ENCODE data around the gene PELI2.

PELI2 gene

DNA sequence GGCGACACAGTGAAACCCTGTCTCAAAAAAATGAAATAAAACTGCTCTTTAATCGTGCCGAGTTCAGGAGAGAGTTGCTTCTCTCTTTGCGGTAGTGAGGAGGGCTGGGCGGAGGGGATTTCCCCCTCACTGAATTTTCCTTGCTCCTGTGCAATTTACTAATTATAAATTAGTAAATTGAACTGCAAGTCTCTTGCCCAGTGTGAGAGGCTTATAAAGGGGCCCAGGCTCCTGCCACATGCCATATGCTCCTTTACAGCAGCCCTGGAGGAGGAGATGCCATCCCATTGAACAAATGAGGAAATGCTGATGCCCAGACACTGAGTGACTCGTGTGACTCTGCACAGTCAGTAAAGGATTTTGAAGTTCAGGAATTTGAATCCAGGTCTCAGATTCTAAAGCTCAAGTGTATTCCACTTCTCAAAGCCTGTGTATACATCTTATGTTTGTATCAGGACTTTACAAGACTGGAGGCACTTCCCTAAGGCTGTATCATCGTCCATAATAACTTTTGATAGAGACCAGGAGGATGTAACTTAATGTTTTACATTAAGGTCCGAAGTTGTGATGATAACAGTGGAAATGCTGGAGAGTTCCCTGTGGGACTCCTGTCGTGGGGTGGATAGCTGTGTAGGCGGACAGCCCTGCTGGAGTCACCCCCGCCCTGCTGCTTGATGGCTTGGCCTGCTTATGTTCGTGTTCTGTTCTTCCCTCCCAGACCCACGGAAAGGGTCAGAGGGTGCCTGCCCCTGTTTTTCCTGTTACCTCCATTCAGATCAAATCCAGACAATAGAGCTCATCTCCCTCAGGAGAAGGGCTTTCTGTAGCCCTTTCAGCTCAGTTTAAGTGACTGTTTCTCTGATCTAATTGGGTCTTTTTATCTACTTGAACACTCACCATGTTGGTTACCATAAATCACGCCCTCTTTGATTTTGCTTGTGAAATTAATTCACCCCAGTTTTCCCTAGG is 13.9 kb downstream of the PELI2 start:
- Histone ChIP-seq H2AFZ (ENCODE audit: low read length) (no peak overlapping the region), H3K4me2 (ENCODE audit: insufficient read depth, low read length, poor library complexity, severe bottlenecking) (peak overlapping the region; percentile 42), H3K18ac (ENCODE audit: low read length) (no peak overlapping the region), H3K14ac (ENCODE audit: low read length) (no peak overlapping the region), H2BK15ac (ENCODE audit: low read length) (no peak overlapping the region), H2BK5ac (ENCODE audit: low read length) (no peak overlapping the region), H3K36me3 (replicated peaks in 1 of 2; ENCODE audit: control insufficient read depth in 2 of 2, insufficient read depth in 2 of 2, low read length in 2 of 2) (no peaks in the 10 kb centered on the region), H3K9ac (ENCODE audit: low read depth, low read length, poor library complexity) (no peak overlapping the region), H3K4me1 (ENCODE audit: control insufficient read depth in 2 of 2, insufficient read depth in 1 of 2, low read depth in 1 of 2, low read length in 2 of 2) (peaks cover 22 to 27% of the 10 kb centered on the region in 2 donors), H2BK12ac (ENCODE audit: low read length) (no peak overlapping the region), H3K23ac (ENCODE audit: low read depth, low read length, poor library complexity) (no peak overlapping the region), H2AK5ac (ENCODE audit: low read depth, low read length) (no peak overlapping the region), H3K27me3 (ENCODE audit: control insufficient read depth in 3 of 3, insufficient read depth in 3 of 3, low read depth in 1 of 3, low read length in 3 of 3) (peaks cover 0 to 6% (median 0%) of the 10 kb centered on the region in 3 experiments), H3K79me1 (ENCODE audit: low read depth, low read length) (no peaks in the 10 kb centered on the region), H3K4me3 (ENCODE audit: low read length in 2 of 2) (no peak overlapping the region), H3K9me3 (replicated peaks in 1 of 2; ENCODE audit: control insufficient read depth in 2 of 2, insufficient read depth in 1 of 2, low read depth in 1 of 2, low read length in 2 of 2) (no peaks in the 10 kb centered on the region), H3K4ac (ENCODE audit: low read length) (no peak overlapping the region), H4K91ac (ENCODE audit: low read depth, low read length, poor library complexity) (no peak overlapping the region), H4K8ac (ENCODE audit: low read depth, low read length) (no peak overlapping the region), H3K27ac (replicated peaks; ENCODE audit: low read length) (no peak overlapping the region), H2BK120ac (ENCODE audit: low read depth, low read length) (no peak overlapping the region)
- WGBS, 2 donors (ENCODE audit: extremely low coverage in 2 of 2, insufficient read length in 2 of 2, insufficient replicate concordance in 1 of 2), result no CpG with 5 or more reads among the region's 14 CpGs
- no peak for DNase-seq (ENCODE audit: low spot score)

DNA sequence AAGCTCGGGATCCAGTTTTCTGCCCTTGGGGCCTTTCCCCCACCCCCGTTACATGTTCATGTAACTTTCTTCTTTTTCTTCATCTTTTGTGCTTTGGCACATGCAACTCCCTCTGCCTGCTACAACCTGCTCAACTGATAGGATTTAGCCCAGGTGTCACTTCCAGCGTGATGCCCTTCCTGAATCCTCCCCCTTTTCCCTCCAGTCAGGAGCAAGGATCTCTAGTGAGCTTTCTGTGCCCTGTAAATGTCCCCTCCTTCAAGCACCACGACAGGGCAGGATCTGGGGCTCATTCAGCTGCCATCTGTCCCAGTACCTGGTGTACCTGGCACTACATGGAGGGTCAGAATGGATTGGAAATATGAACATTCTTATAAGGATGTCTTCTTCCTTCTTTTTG is 15.3 kb downstream of the PELI2 start:
- Histone ChIP-seq H3K18ac (ENCODE audit: low read length) (peak overlapping the region; percentile 42), H2BK15ac (ENCODE audit: low read length) (no peak overlapping the region), H2BK120ac (ENCODE audit: low read depth, low read length) (no peak overlapping the region), H4K8ac (ENCODE audit: low read depth, low read length) (no peak overlapping the region), H3K27me3 (ENCODE audit: control insufficient read depth in 3 of 3, insufficient read depth in 3 of 3, low read depth in 1 of 3, low read length in 3 of 3) (peaks cover 0 to 6% (median 0%) of the 10 kb centered on the region in 3 experiments), H2BK12ac (ENCODE audit: low read length) (no peak overlapping the region), H3K9me3 (replicated peaks in 1 of 2; ENCODE audit: control insufficient read depth in 2 of 2, insufficient read depth in 1 of 2, low read depth in 1 of 2, low read length in 2 of 2) (no peaks in the 10 kb centered on the region), H3K9ac (ENCODE audit: low read depth, low read length, poor library complexity) (no peak overlapping the region), H3K23ac (ENCODE audit: low read depth, low read length, poor library complexity) (no peak overlapping the region), H3K14ac (ENCODE audit: low read length) (no peak overlapping the region), H3K36me3 (replicated peaks in 1 of 2; ENCODE audit: control insufficient read depth in 2 of 2, insufficient read depth in 2 of 2, low read length in 2 of 2) (no peaks in the 10 kb centered on the region), H3K4ac (ENCODE audit: low read length) (no peak overlapping the region), H2AK5ac (ENCODE audit: low read depth, low read length) (no peak overlapping the region), H3K27ac (replicated peaks; ENCODE audit: low read length) (no peak overlapping the region), H2BK5ac (ENCODE audit: low read length) (no peak overlapping the region), H3K4me1 (ENCODE audit: control insufficient read depth in 2 of 2, insufficient read depth in 1 of 2, low read depth in 1 of 2, low read length in 2 of 2) (peaks cover 29 to 31% of the 10 kb centered on the region in 2 donors), H4K91ac (ENCODE audit: low read depth, low read length, poor library complexity) (no peak overlapping the region), H3K79me1 (ENCODE audit: low read depth, low read length) (no peaks in the 10 kb centered on the region), H3K4me3 (ENCODE audit: low read length in 2 of 2) (no peak overlapping the region), H2AFZ (ENCODE audit: low read length) (no peak overlapping the region), H3K4me2 (ENCODE audit: insufficient read depth, low read length, poor library complexity, severe bottlenecking) (no peak overlapping the region)
- DNase-seq (ENCODE audit: low spot score), result no peak
- WGBS, 2 donors (ENCODE audit: extremely low coverage in 2 of 2, insufficient read length in 2 of 2, insufficient replicate concordance in 1 of 2), result no CpG with 5 or more reads among the region's 4 CpGs

DNA sequence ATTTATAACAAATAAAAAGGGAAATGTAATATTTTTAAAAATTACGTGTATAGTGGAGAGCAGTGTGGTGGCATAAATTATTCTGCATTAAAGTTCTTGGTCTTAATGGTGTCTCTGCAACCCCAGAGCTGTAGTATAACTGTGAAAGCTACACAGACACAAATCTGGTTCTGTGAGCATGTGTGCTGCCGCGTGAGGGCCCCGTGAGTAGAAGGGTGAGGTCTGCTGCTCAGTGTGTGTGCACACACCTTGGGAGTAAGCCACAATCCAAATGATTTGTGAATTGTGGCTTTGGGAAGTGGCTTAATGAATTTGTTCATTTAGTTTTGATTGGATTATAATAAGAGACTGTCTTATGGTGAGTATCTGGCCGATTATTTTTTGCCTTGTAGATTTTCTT is 16.8 kb downstream of the PELI2 start:
- no peak overlapping the region for H4K91ac ChIP-seq (ENCODE audit: low read depth, low read length, poor library complexity)
- no peak overlapping the region for H4K8ac ChIP-seq (ENCODE audit: low read depth, low read length)
- H3K23ac ChIP-seq (ENCODE audit: low read depth, low read length, poor library complexity), result no peak overlapping the region
- H2AFZ ChIP-seq (ENCODE audit: low read length), result no peak overlapping the region
- H3K4ac ChIP-seq (ENCODE audit: low read length), result no peak overlapping the region
- H3K27me3 ChIP-seq (ENCODE audit: control insufficient read depth in 3 of 3, insufficient read depth in 3 of 3, low read depth in 1 of 3, low read length in 3 of 3), result peaks cover 0 to 3% (median 0%) of the 10 kb centered on the region in 3 experiments
- 100% methylated on average over 1 of the region's 5 CpGs for WGBS, 2 donors (ENCODE audit: extremely low coverage in 2 of 2, insufficient read length in 2 of 2, insufficient replicate concordance in 1 of 2)
- H3K27ac ChIP-seq (replicated peaks; ENCODE audit: low read length), result no peak overlapping the region
- no peak overlapping the region for H3K4me2 ChIP-seq (ENCODE audit: insufficient read depth, low read length, poor library complexity, severe bottlenecking)
- H2BK15ac ChIP-seq (ENCODE audit: low read length), result no peak overlapping the region
- no peak overlapping the region for H3K18ac ChIP-seq (ENCODE audit: low read length)
- H3K14ac ChIP-seq (ENCODE audit: low read length), result no peak overlapping the region
- no peak for DNase-seq (ENCODE audit: low spot score)
- no peak overlapping the region for H2BK120ac ChIP-seq (ENCODE audit: low read depth, low read length)
- no peaks in the 10 kb centered on the region for H3K79me1 ChIP-seq (ENCODE audit: low read depth, low read length)
- no peak overlapping the region for H2BK12ac ChIP-seq (ENCODE audit: low read length)
- no peak overlapping the region for H3K4me3 ChIP-seq (ENCODE audit: low read length in 2 of 2)
- no peak overlapping the region for H3K9ac ChIP-seq (ENCODE audit: low read depth, low read length, poor library complexity)
- no peaks in the 10 kb centered on the region for H3K36me3 ChIP-seq (replicated peaks in 1 of 2; ENCODE audit: control insufficient read depth in 2 of 2, insufficient read depth in 2 of 2, low read length in 2 of 2)
- peaks cover 23 to 26% of the 10 kb centered on the region in 2 donors for H3K4me1 ChIP-seq (ENCODE audit: control insufficient read depth in 2 of 2, insufficient read depth in 1 of 2, low read depth in 1 of 2, low read length in 2 of 2)
- no peak overlapping the region for H2AK5ac ChIP-seq (ENCODE audit: low read depth, low read length)
- H2BK5ac ChIP-seq (ENCODE audit: low read length), result no peak overlapping the region
- no peaks in the 10 kb centered on the region for H3K9me3 ChIP-seq (replicated peaks in 1 of 2; ENCODE audit: control insufficient read depth in 2 of 2, insufficient read depth in 1 of 2, low read depth in 1 of 2, low read length in 2 of 2)

DNA sequence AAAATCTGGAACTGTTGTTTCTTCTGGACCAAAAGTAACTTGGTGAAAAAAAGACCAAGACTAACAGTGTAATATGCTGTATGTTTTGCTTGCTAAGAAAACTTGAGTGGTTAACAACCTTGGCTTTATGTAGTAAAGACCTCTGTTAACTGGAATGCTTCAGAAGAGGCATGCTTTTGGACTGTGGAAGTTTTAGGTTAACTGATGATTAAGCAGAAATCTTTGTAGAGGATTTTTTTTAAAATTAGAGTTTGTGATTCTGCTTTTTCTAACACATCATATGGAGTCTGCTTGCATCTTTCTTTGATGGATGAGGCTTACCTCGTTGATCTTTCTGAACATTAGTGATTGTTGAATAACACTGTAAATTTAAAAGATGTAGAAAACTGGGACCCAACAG is 17.5 kb downstream of the PELI2 start:
- WGBS, 2 donors (ENCODE audit: extremely low coverage in 2 of 2, insufficient read length in 2 of 2, insufficient replicate concordance in 1 of 2), result no CpG with 5 or more reads among the region's 1 CpG
- no peak for DNase-seq (ENCODE audit: low spot score)
- Histone ChIP-seq H2BK120ac (ENCODE audit: low read depth, low read length) (no peak overlapping the region), H3K27me3 (ENCODE audit: control insufficient read depth in 3 of 3, insufficient read depth in 3 of 3, low read depth in 1 of 3, low read length in 3 of 3) (peaks cover 0 to 3% (median 0%) of the 10 kb centered on the region in 3 experiments), H4K8ac (ENCODE audit: low read depth, low read length) (no peak overlapping the region), H3K23ac (ENCODE audit: low read depth, low read length, poor library complexity) (no peak overlapping the region), H3K4ac (ENCODE audit: low read length) (no peak overlapping the region), H2BK12ac (ENCODE audit: low read length) (no peak overlapping the region), H2BK5ac (ENCODE audit: low read length) (no peak overlapping the region), H3K14ac (ENCODE audit: low read length) (no peak overlapping the region), H2BK15ac (ENCODE audit: low read length) (no peak overlapping the region), H3K4me3 (ENCODE audit: low read length in 2 of 2) (no peak overlapping the region), H3K9me3 (replicated peaks in 1 of 2; ENCODE audit: control insufficient read depth in 2 of 2, insufficient read depth in 1 of 2, low read depth in 1 of 2, low read length in 2 of 2) (peaks cover 0 to under 1% of the 10 kb centered on the region in 2 donors), H4K91ac (ENCODE audit: low read depth, low read length, poor library complexity) (no peak overlapping the region), H2AK5ac (ENCODE audit: low read depth, low read length) (no peak overlapping the region), H3K9ac (ENCODE audit: low read depth, low read length, poor library complexity) (no peak overlapping the region), H3K18ac (ENCODE audit: low read length) (no peak overlapping the region), H3K4me1 (ENCODE audit: control insufficient read depth in 2 of 2, insufficient read depth in 1 of 2, low read depth in 1 of 2, low read length in 2 of 2) (peaks cover 21 to 26% of the 10 kb centered on the region in 2 donors), H3K36me3 (replicated peaks in 1 of 2; ENCODE audit: control insufficient read depth in 2 of 2, insufficient read depth in 2 of 2, low read length in 2 of 2) (no peaks in the 10 kb centered on the region), H3K27ac (replicated peaks; ENCODE audit: low read length) (no peak overlapping the region), H3K4me2 (ENCODE audit: insufficient read depth, low read length, poor library complexity, severe bottlenecking) (no peak overlapping the region), H2AFZ (ENCODE audit: low read length) (no peak overlapping the region), H3K79me1 (ENCODE audit: low read depth, low read length) (no peaks in the 10 kb centered on the region)
